Naive thymus-derived CD8-positive, alpha-beta T cell (primary cell): Measurements from ENCODE around the gene VWA2. TPM values are rescaled to one million over a fixed set of nuclear protein-coding genes. Genes with fewer than 3 reads are reported as not detected.

Source experiments
- ATAC-seq, 2 donors: fragments of 150-1000 bp; cut with Tn5 transposase in 1 of 2; sonication (Bioruptor Pico), chemical (Tn5 transposase) in 1 of 2; 1 replicate in 1 of 2; 2 replicates in 1 of 2; pipeline ENCODE4 v1.10.0; 2021; ENCODE audit warnings: mild to moderate bottlenecking in 2 of 2, moderate library complexity in 2 of 2
- POLR2A ChIA-PET: fragments of 350-600 bp; sonication (Branson Sonifier 250); formaldehyde crosslinking; loops from one replicate; lab custom pipeline; 2021; ENCODE audit warnings: antibody characterized with exemption; lab: Charles Lee
- DNase-seq, 10 donors: peaks; one replicate each; pipeline versions ENCODE4 v3.0.0 to v3.0.0-alpha.2; 2020 to 2022
- H3K27ac Mint-ChIP-seq, 10 donors: one replicate each; pipeline ENCODE4 v1.8.0; 2020 to 2022; ENCODE audit warnings: mild to moderate bottlenecking in 10 of 10, mixed read lengths in 10 of 10, moderate library complexity in 4 of 10, inconsistent platforms in 1 of 10
- H3K27me3 Mint-ChIP-seq, 5 donors: one replicate each; pipeline ENCODE4 v1.8.0; 2021 to 2022; ENCODE audit warnings: mixed read lengths in 5 of 5
- H3K36me3 Mint-ChIP-seq, 3 donors: one replicate each; pipeline ENCODE4 v1.8.0; 2020 to 2022; ENCODE audit warnings: mixed read lengths in 3 of 3, mild to moderate bottlenecking in 2 of 3, inconsistent platforms in 1 of 3
- H3K4me1 Mint-ChIP-seq, 4 donors: one replicate each; pipeline ENCODE4 v1.8.0; 2021 to 2022; ENCODE audit warnings: mixed read lengths in 4 of 4
- H3K4me3 Mint-ChIP-seq, 10 donors: one replicate each; pipeline ENCODE4 v1.8.0; 2020 to 2022; ENCODE audit warnings: mild to moderate bottlenecking in 10 of 10, mixed read lengths in 10 of 10, moderate library complexity in 6 of 10, inconsistent platforms in 1 of 10
- H3K9me3 Mint-ChIP-seq, 9 donors: one replicate each; pipeline ENCODE4 v1.8.0; 2020 to 2022; ENCODE audit warnings: mixed read lengths in 9 of 9, mild to moderate bottlenecking in 3 of 9, inconsistent platforms in 1 of 9, moderate library complexity in 1 of 9
- polyA plus RNA-seq, 3 donors: library from polyadenylated mRNA; unstranded; fragments of 300-500 nt; fragmentation: Illumina TruSeq; gene quantifications; one replicate each; pipeline ENCODE4 v1.2.3, GENCODE V29; 2021
- total RNA-seq, 8 experiments: library from RNA in 2 of 8; stranded (reverse) in 2 of 8; gene quantifications; one replicate each; pipeline ENCODE4 v1.2.3 and lab custom pipeline; 2021 to 2026

The VWA2 gene
- total and polyA plus RNA-seq, 5 experiments from 2014 or later = not detected

DNA sequence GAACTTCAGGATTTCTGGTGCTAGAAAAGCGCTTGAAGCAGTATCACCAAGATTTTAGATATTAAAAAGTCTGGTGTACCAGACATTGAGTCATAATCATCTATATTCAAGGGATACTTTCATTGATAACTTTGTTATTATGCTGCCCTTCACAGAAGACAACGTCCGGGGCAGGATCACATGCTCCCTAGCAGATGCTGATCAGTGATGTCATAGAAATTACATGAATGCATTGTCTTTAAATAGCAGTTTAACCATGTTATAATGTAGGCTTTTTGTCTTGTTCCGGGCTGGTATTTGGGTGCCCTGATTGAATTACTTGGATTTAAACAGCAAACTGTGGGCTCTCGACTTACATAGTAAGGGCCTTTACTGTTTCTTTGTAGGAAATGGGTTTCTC is 54.0 kb downstream of the VWA2 start:
- Mint-ChIP-seq H3K27ac (no peak overlapping the region), H3K36me3 (peaks cover 23 to 37% (median 36%) of the 10 kb centered on the region in 3 donors), H3K4me3 (no peak overlapping the region), H3K9me3 (peaks cover 0 to 24% (median 15%) of the 10 kb centered on the region in 9 donors), H3K27me3 (no peaks in the 10 kb centered on the region), H3K4me1 (no peaks in the 10 kb centered on the region)
- DNase-seq (no peak), ATAC-seq (no peak)
- POLR2A ChIA-PET = no interaction called here

DNA sequence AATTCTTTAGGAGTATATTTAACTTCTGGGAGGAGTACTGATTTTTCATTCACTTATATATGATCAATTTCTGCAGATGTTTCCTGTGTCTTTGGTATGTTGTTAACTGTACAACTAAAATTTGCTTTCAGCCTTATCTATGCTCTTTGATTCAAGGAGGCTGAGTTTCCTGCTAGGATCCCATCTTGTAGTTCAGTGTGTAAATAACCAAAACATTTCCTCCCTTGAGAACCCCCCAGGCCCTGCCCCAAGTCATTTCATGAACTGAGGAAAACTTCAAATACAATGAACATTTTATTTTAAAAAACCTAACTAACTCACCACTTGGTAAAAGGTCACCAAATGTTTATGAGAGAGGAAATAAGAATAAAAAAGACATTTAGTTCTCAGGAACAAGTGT is 55.5 kb downstream of the VWA2 start:
- H3K27me3 Mint-ChIP-seq = no peaks in the 10 kb centered on the region
- peaks cover 0 to 24% (median 15%) of the 10 kb centered on the region in 9 donors for H3K9me3 Mint-ChIP-seq
- no peak overlapping the region for H3K27ac Mint-ChIP-seq
- POLR2A ChIA-PET = no interaction called here
- ATAC-seq (no peak), DNase-seq (no peak)
- no peaks in the 10 kb centered on the region for H3K4me1 Mint-ChIP-seq
- no peak overlapping the region for H3K4me3 Mint-ChIP-seq
- H3K36me3 Mint-ChIP-seq = peaks cover 23 to 50% (median 45%) of the 10 kb centered on the region in 3 donors

DNA sequence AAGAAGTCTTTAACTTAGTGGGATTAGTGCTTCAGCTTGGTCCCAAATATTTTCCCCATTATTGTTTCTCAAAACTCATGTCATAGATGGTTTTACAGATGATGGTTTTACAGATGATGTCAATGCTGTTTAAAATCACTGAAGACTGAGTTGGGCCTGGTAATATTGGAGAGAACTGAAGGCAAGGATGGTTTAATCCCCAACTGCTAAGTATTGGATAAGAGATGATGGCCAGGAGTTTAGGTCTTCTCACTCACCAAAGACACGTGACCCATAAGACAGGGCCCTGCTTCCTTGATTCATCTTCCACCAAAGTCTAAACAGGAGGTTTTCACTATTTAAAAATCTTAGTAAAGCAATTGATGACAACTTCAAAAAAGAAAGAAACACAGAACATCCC is 56.3 kb downstream of the VWA2 start:
- Mint-ChIP-seq H3K27ac (no peak overlapping the region), H3K27me3 (no peaks in the 10 kb centered on the region), H3K36me3 (peaks cover 23 to 59% (median 53%) of the 10 kb centered on the region in 3 donors), H3K9me3 (peaks cover 0 to 24% (median 15%) of the 10 kb centered on the region in 9 donors), H3K4me1 (no peaks in the 10 kb centered on the region), H3K4me3 (no peak overlapping the region)
- ATAC-seq = no peak
- no peak for DNase-seq
- POLR2A ChIA-PET = no interaction called here

DNA sequence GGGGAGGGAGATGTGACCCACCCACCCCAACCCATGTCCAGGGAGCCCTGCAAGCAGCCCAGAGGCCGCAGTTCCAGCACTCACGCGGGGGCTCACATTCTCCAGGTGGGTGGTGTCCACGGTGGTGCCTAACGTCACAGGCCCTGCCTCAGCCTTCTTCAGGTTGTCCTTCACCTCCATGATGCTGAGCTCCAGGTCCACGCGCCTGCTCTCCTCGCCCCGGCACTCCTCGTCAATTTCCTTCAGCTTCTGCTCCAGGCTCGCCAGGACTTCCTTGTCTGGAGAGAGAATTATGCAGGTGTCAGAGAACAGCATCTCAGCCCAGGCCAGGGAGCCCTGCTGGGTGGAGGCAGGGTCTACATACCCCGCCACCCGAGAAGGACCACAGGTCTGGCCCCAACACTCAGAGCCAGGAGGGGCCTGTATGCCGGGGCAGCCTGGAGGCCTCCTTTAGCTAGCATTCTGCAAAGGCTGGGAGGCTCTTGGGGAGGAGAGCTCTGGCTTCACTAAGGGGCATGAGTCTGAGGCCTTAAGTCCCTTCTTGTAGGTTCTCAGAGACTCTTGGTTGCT is 58.2 kb downstream of the VWA2 start:
- Mint-ChIP-seq H3K4me1 (peaks cover 0 to 2% (median 0%) of the 10 kb centered on the region in 4 donors), H3K36me3 (peaks cover 23 to 62% (median 58%) of the 10 kb centered on the region in 3 donors), H3K27me3 (no peaks in the 10 kb centered on the region), H3K4me3 (no peak overlapping the region), H3K9me3 (peaks cover 0 to 24% (median 15%) of the 10 kb centered on the region in 9 donors), H3K27ac (no peak overlapping the region)
- ATAC-seq (no peak), DNase-seq (no peak)
- POLR2A ChIA-PET = no interaction called here

DNA sequence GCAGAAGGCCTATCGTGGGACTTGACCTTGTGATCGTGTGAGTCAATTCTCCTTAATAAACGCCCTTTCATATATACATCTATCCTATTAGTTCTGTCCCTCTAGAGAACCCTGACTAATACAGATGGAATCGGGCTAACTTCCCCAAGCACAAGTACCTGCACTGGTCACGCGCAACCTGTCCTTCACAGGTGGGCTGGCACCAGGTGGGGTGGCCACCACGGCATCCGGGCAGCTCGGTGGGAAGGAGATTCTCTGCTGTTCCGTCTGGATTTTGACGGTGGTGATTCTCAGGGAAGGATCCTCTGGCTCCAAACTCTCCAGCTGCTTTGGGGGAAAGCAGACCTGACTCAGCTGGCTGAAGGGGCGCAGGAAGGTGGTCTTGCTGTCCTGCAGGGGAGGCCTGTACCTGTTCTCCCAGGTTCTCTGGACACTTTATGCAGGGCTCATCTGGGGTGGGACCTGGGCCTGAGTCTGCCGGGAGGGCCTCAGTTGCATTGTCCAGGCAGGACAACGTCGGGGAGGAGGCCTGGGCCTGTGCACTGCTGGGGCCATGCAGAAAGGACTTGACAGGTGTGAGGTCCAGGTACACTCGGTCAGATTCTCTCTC is 61.1 kb downstream of the VWA2 start:
- H3K4me3 Mint-ChIP-seq = no peak overlapping the region
- no peaks in the 10 kb centered on the region for H3K27me3 Mint-ChIP-seq
- peaks cover 16 to 54% (median 50%) of the 10 kb centered on the region in 3 donors for H3K36me3 Mint-ChIP-seq
- DNase-seq = no peak
- H3K27ac Mint-ChIP-seq = peak overlapping the region in 2 of 10 donors; percentile 22 to 68
- peaks cover 9 to 14% (median 10%) of the 10 kb centered on the region in 4 donors for H3K4me1 Mint-ChIP-seq
- POLR2A ChIA-PET = no interaction called here
- ATAC-seq = no peak
- H3K9me3 Mint-ChIP-seq = peaks cover 0 to 17% (median 10%) of the 10 kb centered on the region in 9 donors

DNA sequence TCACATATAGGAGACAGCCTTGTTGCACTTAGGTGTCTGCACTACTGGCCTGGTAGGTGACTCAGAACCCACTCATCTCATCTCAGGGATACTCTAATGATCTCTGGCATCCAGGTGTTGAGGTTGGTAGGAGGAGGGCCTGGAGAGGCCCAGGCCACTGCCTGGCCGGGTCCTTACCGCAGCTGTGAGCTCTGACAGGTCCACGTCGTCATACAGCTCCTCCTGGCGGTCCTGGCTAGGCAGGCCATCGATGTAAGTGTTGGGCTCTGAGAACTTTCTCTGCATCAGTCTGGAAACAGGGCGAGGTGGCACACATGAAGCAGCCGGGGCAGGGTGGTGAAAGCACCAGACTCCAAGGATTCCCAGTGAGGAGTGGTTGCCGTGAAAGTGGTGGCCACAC is 62.1 kb downstream of the VWA2 start:
- POLR2A ChIA-PET = no interaction called here
- H3K27ac Mint-ChIP-seq = no peak overlapping the region
- H3K9me3 Mint-ChIP-seq = peaks cover 0 to 7% (median 3%) of the 10 kb centered on the region in 9 donors
- peaks cover 9 to 14% (median 10%) of the 10 kb centered on the region in 4 donors for H3K4me1 Mint-ChIP-seq
- no peak for ATAC-seq
- no peak for DNase-seq
- peaks cover 6 to 43% (median 40%) of the 10 kb centered on the region in 3 donors for H3K36me3 Mint-ChIP-seq
- no peaks in the 10 kb centered on the region for H3K27me3 Mint-ChIP-seq
- no peak overlapping the region for H3K4me3 Mint-ChIP-seq

DNA sequence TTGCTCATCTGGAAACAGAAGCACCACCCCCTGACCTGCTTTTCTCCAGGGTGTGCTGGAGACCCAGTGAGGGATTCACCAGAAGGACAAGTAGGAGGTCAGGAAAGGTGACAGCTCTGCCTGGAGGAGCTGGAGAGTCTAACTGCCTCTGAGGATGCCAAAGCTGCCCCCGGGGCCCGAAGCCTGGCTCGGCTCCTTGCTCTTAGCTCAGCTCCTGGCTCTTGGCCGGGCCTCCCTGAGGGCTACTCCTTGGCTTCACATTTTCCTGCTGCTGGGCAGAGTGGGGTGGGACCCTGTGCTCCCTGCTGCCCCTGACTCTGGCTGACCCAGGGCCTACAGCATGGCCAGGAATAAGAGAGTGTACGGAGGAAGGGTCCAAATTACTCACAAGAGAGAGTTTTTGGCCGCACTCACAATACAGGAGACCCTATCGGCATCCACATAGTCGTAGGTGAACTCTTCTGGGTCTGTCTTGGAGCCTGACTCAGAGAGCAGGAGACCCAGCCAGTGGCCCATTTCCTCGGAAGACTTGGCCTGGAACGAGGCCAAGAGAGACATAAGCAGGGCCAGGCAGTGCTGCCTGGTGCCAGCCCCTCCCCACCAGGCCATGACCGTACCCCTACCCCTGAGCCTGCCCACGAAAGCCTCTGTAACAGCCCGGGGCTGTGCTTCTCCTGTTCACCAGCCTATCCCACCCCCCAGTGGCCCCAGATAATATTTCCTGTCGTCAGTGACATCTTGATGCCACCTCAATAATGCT is 63.1 kb downstream of the VWA2 start:
- no peak overlapping the region for H3K27ac Mint-ChIP-seq
- H3K4me3 Mint-ChIP-seq = peak overlapping the region in 2 of 10 donors; percentile 14 to 30
- no peaks in the 10 kb centered on the region for H3K27me3 Mint-ChIP-seq
- peaks cover 9 to 14% (median 11%) of the 10 kb centered on the region in 4 donors for H3K4me1 Mint-ChIP-seq
- H3K9me3 Mint-ChIP-seq = peaks cover 0 to 4% (median 0%) of the 10 kb centered on the region in 9 donors
- ATAC-seq = no peak
- H3K36me3 Mint-ChIP-seq = peaks cover 0 to 34% (median 32%) of the 10 kb centered on the region in 3 donors
- POLR2A ChIA-PET = no interaction called here
- no peak for DNase-seq

DNA sequence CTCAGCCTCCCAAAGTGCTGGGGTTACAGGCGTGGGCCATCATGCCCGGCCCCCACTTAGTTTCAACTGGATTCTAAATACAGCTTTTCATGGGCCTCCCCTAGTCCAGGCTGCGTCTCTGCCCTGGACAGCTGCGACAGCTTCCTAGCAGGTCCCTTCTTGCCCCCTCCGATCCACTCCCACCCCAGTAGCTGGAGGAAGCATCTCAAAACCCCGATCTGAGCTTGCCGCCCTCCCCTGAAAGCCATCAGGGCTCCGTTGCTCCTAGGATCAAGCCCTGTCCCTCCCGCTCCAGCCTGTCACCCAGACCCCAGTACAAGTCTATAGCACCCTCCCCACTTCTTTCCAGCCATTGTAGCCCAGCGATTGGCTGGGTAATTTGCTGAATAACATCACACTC is 64.5 kb downstream of the VWA2 start:
- no peak for ATAC-seq
- peak overlapping the region in 4 of 10 donors; percentile 6 to 89 (median 80) for H3K27ac Mint-ChIP-seq
- peaks cover 9 to 14% (median 11%) of the 10 kb centered on the region in 4 donors for H3K4me1 Mint-ChIP-seq
- DNase-seq = no peak
- POLR2A ChIA-PET = interaction anchor here (0.8 to 1.3 kb wide), 2 partner anchors 129 to 1629 kb away, joined by 3 to 4 read pairs; partner anchors contain the start of gene CCDC186
- H3K36me3 Mint-ChIP-seq = peaks cover 0 to 22% (median 17%) of the 10 kb centered on the region in 3 donors
- no peaks in the 10 kb centered on the region for H3K27me3 Mint-ChIP-seq
- peak overlapping the region in 9 of 10 donors; percentile 83 to 95 (median 93) for H3K4me3 Mint-ChIP-seq
- H3K9me3 Mint-ChIP-seq = no peaks in the 10 kb centered on the region

DNA sequence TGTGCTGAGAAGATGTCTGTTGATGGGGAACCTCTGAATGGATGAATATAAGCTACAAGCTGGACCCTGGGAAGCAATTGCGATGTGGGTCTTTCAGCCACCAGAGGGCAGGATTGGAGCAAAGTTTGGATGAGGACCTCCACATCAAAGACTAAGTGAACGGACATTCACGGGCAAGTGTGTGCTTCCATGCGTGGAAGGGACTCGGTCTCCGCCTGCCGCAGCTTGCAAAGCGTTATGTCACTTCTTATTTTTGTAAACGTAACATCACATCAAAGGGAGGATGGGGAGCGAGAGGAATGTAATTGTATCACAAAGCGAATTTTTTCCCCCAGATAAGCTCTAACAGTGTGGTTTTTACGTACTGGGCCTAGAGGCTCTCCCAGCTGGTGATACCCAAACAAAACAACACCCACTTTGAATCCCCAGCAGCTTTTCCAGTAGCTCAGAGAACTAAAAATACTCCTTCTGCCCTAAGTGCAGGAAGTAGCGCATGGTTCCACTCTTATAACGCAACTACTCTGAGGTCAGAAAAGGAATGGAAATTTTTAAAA is 65.0 kb downstream of the VWA2 start:
- ATAC-seq = peak; percentile 41 to 59
- H3K4me3 Mint-ChIP-seq = peak overlapping the region; percentile 83 to 95 (median 93)
- H3K9me3 Mint-ChIP-seq = no peaks in the 10 kb centered on the region
- POLR2A ChIA-PET = interaction anchor here (0.8 to 1.3 kb wide), 3 partner anchors 130 to 1630 kb away, joined by 3 to 4 read pairs (median 4); partner anchors contain the start of genes CCDC186 and FHIP2A
- no peaks in the 10 kb centered on the region for H3K27me3 Mint-ChIP-seq
- peaks cover 9 to 14% (median 11%) of the 10 kb centered on the region in 4 donors for H3K4me1 Mint-ChIP-seq
- H3K27ac Mint-ChIP-seq = peak overlapping the region; percentile 5 to 90 (median 74)
- H3K36me3 Mint-ChIP-seq = peaks cover 0 to 16% (median 15%) of the 10 kb centered on the region in 3 donors
- DNase-seq = peak; percentile 38 to 79 (median 58)

DNA sequence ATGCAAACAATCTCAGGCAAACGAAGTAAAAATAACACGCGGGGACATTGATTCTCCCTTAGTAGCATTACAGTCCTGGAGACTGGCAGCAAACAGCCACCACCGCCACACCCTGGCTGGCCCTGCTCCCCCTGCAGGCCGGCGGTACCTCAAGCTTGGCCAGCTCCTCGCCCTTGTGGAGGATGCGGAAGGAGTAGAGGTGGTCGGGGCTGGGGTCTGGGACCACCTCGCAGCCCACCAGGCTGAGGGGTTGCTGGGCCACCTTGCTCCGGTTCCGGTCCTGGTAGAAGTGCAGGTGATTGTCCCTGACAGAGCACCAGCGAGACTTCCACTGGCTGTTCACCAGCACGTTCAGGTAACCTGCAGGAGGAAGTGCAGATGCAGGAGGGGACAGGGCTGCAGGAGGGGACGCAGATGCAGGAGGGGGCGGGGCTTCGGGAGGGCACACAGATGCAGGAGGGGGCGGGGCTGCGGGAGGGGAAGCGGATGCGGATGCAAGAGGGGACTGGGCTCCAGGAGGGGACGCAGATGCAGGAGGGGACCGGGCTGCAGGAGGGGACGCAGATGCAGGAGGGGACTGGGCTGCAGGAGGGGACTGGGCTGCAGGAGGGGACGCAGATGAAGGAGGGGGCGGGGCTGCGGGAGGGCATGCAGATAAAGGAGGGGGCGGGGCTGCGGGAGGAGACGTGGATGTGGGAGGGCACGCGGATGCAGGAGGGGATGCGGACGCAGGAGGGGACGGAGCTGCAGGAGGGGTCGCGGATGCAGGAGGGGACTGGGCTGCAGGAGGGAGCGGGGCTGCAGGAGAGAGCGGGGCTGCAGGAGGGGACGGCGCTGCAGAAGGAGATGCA is 65.7 kb downstream of the VWA2 start:
- H3K27me3 Mint-ChIP-seq = no peaks in the 10 kb centered on the region
- peak overlapping the region in 7 of 10 donors; percentile 5 to 85 (median 73) for H3K27ac Mint-ChIP-seq
- peak overlapping the region; percentile 83 to 95 (median 93) for H3K4me3 Mint-ChIP-seq
- DNase-seq (peak; percentile 50 to 87 (median 63)), ATAC-seq (peak; percentile 82 to 88)
- POLR2A ChIA-PET = interaction anchor here (0.8 to 1.3 kb wide), 2 partner anchors 130 to 517 kb away, joined by 4 read pairs; partner anchors contain the start of genes CCDC186 and FHIP2A
- H3K4me1 Mint-ChIP-seq = peaks cover 9 to 14% (median 11%) of the 10 kb centered on the region in 4 donors
- H3K36me3 Mint-ChIP-seq = peaks cover 0 to 11% (median 9%) of the 10 kb centered on the region in 3 donors
- no peaks in the 10 kb centered on the region for H3K9me3 Mint-ChIP-seq

DNA sequence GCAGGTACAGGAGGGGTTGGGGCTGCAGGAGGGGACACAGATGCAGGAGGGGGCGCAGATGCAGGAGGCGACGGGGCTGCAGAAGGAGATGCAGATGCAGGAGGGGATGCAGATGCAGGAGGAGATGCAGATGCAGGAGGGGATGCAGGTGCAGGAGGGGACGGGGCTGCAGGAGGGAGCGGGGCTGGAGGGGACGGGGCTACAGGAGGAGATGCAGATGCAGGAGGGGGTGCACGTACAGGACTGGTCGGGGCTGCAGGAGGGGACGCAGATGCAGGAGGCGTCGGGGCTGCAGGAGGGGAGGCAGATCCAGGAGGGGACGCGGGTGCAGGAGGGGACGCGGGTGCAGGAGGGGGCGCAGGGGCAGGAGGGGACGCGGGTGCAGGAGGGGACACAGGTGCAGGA is 66.5 kb downstream of the VWA2 start:
- POLR2A ChIA-PET = no interaction called here
- H3K4me1 Mint-ChIP-seq = peaks cover 9 to 14% (median 11%) of the 10 kb centered on the region in 4 donors
- no peaks in the 10 kb centered on the region for H3K9me3 Mint-ChIP-seq
- H3K4me3 Mint-ChIP-seq = peak overlapping the region in 8 of 10 donors; percentile 51 to 95 (median 88)
- H3K36me3 Mint-ChIP-seq = peaks cover 0 to 5% (median 2%) of the 10 kb centered on the region in 3 donors
- H3K27me3 Mint-ChIP-seq = no peaks in the 10 kb centered on the region
- ATAC-seq = no peak
- no peak for DNase-seq
- H3K27ac Mint-ChIP-seq = no peak overlapping the region
